Prostate gland (tissue), 2 donors: Measurements from ENCODE around the gene ATG4D.

Experiments used
- CTCF ChIP-seq, 4 experiments: fragments of 200-600 bp in 2 of 4; fragments of 450-650 bp in 2 of 4; sonication (generic) in 2 of 4; IDR thresholded peaks; 1 replicate in 3 of 4; 2 replicates in 1 of 4; pipeline ENCODE4 v1.5.1; 2016 to 2019; ENCODE audit warnings: antibody characterized with exemption in 4 of 4, mild to moderate bottlenecking in 2 of 4, moderate library complexity in 2 of 4
- POLR2A ChIP-seq: fragments of 450-650 bp; IDR thresholded peaks from one replicate; pipeline ENCODE4 v1.6.1; 2016; ENCODE audit warnings: antibody characterized with exemption, mild to moderate bottlenecking
- POLR2AphosphoS5 ChIP-seq: sonication (generic); formaldehyde crosslinking; IDR thresholded peaks from one replicate; pipeline ENCODE4 v1.6.1; 2017; ENCODE audit warnings: antibody characterized with exemption

DNA sequence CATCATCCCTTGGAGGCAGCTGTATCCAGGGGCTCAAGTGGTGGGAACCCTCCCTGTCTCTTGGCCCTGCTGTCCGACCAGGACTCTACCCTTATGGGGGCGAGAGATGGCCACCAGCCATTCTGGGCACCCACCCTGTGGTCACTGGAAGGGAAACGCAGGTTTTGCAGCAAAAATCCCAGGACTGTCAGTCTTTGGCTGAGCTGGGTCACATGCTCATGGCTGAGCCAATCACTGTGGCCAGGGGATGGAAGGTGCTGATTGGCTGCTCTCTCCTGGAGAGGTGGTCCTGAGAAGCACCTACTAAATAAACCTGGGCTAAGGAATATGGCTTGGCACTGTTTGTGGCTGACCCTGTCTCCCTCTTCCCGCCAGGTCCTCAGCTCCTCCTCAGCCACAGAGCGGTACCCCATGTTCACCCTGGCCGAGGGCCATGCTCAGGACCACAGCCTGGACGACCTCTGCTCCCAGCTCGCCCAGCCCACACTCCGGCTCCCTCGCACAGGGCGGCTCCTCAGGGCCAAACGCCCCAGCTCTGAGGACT lies 8.9 kb downstream of the ATG4D start:
- TF ChIP-seq POLR2A: no peak
- no peak for TF ChIP-seq CTCF (IDR thresholded peaks at IDR 0.05)
- no peak for TF ChIP-seq POLR2AphosphoS5
